A673 (cell line): ENCODE measurements around the gene WDR62.

Experiments
- EZH2 ChIP-seq: fragments of 200-600 bp; sonication (generic); IDR thresholded peaks from 2 replicates; pipeline ENCODE4 v1.6.1; 2017; ENCODE audit warnings: borderline replicate concordance, low read depth, mild to moderate bottlenecking, mixed read lengths, antibody characterized with exemption, low read length; ENCODE audit not compliant: poor library complexity, severe bottlenecking
- TF ChIP-seq, protein P1 (sequence below): fragments of 300-800, 200-600 bp; sonication (generic); conservative IDR thresholded peaks from 2 replicates; pipeline ENCODE4 v1.5.1; 2017; ENCODE audit warnings: low read depth, mild to moderate bottlenecking, antibody characterized with exemption, low read length, moderate library complexity, mixed read lengths

- TF ChIP-seq, protein P1, sequence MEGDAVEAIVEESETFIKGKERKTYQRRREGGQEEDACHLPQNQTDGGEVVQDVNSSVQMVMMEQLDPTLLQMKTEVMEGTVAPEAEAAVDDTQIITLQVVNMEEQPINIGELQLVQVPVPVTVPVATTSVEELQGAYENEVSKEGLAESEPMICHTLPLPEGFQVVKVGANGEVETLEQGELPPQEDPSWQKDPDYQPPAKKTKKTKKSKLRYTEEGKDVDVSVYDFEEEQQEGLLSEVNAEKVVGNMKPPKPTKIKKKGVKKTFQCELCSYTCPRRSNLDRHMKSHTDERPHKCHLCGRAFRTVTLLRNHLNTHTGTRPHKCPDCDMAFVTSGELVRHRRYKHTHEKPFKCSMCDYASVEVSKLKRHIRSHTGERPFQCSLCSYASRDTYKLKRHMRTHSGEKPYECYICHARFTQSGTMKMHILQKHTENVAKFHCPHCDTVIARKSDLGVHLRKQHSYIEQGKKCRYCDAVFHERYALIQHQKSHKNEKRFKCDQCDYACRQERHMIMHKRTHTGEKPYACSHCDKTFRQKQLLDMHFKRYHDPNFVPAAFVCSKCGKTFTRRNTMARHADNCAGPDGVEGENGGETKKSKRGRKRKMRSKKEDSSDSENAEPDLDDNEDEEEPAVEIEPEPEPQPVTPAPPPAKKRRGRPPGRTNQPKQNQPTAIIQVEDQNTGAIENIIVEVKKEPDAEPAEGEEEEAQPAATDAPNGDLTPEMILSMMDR = no peak
- no peak for TF ChIP-seq EZH2
Observed at GRCh38 chr19:36121486-36122124, 66.9 kb downstream of the WDR62 start.
